Measurements from ENCODE around the gene ARL15.

ARL15 gene

DNA sequence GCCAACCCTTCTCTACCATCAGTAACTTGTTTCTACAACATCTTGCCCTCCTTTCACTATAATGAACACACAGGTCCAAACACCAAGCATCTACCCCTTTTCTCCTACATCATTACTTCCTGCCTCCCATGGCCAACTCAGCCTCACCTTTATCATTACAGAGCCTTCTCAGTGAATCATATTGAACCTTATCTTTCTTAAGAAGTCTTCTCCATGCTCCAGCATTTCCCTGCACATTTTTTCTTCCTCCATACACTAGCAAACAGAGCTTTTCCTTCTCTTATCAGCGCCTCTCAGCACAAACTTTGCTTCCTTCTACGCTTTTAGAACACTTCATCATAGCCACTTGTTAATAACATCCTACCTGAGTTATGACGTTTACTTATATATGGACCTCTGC lies 148.2 kb downstream of the ARL15 start:
- no peak for TF ChIP-seq ZNF274 (IDR thresholded peaks at IDR 0.05; ENCODE audit: low read depth, low read length)
- H3K4me3 ChIP-seq (ENCODE audit: low read length) = no peak overlapping the region

DNA sequence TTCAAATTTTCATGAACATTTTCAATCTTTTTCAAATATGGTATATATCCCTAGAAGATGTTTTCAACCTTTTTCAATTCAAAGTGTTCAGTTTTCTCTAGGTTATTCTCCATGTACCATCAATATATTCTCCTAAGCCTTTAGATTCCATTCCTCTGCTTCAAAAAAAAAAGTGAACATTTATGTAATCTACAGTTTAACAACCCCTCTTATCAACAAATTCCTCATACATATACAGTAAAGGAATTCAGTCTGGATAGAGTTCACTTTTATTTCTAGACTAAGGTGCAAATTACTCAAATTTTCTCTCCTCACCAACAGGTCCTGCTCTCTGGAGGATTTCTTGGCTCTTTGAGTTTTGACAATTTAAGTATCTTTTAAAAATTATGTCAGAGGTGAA lies 150.0 kb downstream of the ARL15 start:
- no peak overlapping the region for H3K4me3 ChIP-seq (ENCODE audit: low read length)
- TF ChIP-seq ZNF274 (IDR thresholded peaks at IDR 0.05; ENCODE audit: low read depth, low read length) = no peak

DNA sequence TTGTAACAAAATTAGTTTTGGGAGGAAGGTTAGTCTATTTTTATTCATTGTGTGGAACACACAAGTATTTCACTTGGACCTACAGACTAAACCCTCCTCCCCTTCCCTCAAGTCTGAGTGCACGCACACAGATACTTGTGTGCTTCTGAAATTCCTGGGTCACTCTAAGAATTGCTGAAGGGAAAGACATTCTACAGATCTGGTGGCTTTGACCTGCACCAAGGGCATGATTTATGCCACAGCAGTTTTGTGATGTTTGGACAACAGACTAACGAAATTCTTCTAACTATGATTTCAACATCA lies 150.5 kb downstream of the ARL15 start:
- H3K4me3 ChIP-seq (ENCODE audit: low read length) = no peak overlapping the region
- TF ChIP-seq ZNF274 (IDR thresholded peaks at IDR 0.05; ENCODE audit: low read depth, low read length) = no peak

DNA sequence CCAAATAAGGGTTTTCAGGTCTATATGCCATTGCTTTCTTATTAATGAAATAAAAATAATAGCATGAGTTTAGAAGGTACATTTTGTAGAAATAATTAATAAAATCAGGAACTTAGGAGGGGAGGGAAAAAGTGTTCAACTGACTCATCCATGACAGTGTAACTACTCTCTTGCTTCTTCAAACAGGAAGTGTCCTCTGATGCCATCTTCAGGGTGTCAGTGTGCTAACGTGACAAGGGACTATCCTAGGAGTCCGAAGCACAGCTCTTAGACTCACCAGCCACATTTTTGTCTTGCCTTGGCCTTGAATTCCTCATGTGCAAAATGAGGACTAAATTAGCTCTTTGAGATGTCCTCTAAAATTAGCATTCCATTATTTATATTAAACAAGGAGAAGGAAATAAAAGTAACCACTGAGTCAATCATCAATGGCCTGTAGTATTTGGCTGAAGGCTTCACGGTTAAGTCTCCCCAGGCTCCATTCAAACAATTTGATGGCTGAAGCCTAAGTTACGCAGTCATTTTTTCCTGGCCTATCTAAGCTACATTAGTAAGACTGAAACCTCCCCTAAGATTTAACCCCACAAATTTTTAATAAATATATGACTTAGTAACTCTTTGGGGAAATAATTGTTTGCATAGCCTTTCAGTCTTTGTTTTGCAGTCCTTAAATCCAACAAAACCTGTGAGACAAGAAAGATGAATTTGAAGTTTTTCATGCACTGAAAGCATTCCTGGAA lies 151.1 kb downstream of the ARL15 start:
- H3K4me3 ChIP-seq (ENCODE audit: low read length) = no peak overlapping the region
- no peak for TF ChIP-seq ZNF274 (IDR thresholded peaks at IDR 0.05; ENCODE audit: low read depth, low read length)

DNA sequence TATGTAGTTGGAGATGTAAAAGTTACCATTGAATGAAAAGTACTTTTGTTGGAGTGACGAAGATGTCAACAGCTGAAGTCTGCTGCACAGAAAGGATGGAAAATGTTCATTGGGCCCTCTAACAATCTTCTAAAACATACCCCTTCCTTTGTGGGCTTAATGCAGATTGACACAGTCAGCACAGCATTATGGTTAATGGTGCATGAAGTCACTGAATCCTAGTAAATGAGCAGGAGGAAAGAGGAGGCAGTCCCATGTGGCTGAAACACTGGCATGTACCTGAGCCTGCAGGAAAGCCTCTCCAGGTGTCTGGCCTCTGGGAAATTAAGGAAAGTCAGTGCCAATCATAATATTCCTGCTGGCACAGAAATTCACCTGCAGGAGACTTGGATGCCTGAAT lies 153.8 kb downstream of the ARL15 start:
- TF ChIP-seq ZNF274 (IDR thresholded peaks at IDR 0.05; ENCODE audit: low read depth, low read length) = no peak
- no peak overlapping the region for H3K4me3 ChIP-seq (ENCODE audit: low read length)

DNA sequence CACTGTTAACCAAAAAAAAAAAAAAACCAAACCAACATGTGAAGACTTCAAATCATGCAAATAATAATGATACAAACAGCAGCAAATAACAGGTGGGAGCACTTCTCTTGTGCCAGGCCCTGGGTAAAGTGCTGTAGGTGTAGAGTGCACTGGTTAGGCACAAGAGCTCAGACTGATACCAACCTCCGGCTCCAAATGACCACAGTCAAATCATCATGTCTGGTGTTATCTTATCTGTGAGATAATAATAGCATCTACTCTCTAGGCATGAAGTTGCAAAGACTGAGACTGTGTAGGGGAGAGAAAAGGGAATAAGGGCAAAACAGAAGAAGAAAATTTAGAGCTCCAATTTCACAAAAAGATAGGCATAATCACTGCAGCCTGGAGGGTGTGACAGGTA lies 159.5 kb downstream of the ARL15 start:
- no peak overlapping the region for H3K4me3 ChIP-seq (ENCODE audit: low read length)
- no peak for TF ChIP-seq ZNF274 (IDR thresholded peaks at IDR 0.05; ENCODE audit: low read depth, low read length)

DNA sequence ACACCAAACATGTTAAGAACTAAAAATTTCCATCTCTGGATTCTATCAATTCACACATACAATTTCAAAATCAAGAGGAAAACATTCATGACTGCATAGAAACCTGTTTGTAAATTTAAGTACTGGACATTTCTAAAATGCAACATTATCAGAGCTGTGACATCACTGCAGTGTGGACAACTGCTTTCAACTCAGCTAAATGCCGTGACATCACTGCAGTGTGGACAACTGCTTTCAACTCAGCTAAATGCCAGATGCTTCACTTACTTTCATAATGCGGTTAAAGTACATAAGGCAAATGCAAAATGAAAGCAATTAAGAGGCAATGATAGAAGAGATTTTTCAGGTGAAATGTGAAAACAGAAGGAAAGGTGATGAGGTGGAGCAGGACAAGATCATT lies 161.5 kb downstream of the ARL15 start:
- H3K4me3 ChIP-seq (ENCODE audit: low read length) = no peak overlapping the region
- TF ChIP-seq ZNF274 (IDR thresholded peaks at IDR 0.05; ENCODE audit: low read depth, low read length) = no peak

DNA sequence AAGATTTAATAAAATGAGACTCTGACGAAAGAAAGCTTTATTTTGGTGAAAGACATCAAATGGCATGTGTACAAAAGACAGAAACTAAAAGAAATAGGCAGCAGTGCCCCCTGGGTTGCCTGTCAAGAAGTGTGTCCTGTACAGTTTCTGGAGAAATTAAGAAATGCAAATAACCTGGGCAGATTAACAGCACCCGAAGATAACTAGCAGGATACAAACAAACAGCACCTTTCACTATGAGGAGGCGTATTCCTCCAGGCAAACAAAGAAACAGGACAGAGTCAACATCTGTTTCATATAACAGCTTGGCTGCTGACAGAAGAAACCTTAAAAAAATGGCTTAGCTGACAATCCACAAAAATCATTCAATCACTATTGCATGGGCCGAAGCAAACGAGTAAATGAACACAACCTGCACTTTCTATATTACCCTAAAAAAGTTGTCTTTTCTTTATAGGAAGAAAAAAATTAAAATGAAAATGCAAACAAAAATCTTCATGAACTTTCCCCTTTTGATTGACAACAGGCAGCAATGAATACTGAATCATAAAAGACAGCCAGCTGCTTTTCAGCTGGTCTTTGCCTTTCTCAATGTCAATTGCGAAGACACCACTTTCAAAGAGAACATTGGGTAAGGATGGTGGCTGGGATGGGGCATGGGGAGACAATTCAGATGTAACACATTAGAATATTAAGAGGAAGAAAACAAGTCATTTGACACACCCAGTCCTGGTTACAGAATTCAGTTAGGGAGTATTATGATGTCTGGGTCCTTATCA lies 162.1 kb downstream of the ARL15 start:
- no peak for TF ChIP-seq ZNF274 (IDR thresholded peaks at IDR 0.05; ENCODE audit: low read depth, low read length)
- H3K4me3 ChIP-seq (ENCODE audit: low read length) = no peak overlapping the region

DNA sequence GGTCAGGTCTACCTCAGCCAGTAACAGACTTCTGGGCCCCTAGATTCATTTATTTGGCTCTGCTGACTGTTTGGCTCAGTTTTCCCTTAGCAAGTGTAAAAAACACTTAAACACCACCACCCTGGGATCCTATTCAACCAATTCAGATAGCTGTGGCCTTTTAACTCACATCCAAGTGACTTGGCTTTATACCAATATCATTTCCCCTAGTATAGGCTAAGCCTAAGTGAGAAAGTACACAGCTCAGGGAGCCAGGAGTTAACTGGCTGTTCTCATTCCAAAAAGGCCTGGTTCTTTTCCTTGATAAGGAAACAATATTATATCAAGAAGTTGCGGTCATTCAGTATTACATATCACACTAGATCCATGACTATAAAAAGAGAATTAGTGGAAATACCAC lies 163.5 kb downstream of the ARL15 start:
- no peak for TF ChIP-seq ZNF274 (IDR thresholded peaks at IDR 0.05; ENCODE audit: low read depth, low read length)
- no peak overlapping the region for H3K4me3 ChIP-seq (ENCODE audit: low read length)

DNA sequence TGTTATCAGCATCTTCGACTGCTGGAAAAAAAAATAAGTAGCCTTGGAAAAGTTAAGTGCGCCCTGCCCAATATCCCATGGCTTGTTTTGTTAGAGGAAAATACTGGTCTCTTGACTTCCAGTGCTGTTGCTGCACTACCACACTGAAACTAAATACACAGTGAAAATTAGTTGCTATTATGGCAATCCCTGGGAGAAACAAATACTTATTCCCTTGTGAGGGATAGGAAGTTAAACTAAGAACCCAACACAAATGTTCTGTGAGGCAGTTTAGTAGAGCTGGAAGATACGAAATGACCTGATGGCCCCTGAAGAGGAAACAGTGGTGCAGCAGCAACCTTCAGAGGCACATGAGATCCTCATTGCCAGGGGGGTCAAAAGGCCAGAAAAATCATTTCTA lies 164.0 kb downstream of the ARL15 start:
- no peak for TF ChIP-seq ZNF274 (IDR thresholded peaks at IDR 0.05; ENCODE audit: low read depth, low read length)
- H3K4me3 ChIP-seq (ENCODE audit: low read length) = no peak overlapping the region

DNA sequence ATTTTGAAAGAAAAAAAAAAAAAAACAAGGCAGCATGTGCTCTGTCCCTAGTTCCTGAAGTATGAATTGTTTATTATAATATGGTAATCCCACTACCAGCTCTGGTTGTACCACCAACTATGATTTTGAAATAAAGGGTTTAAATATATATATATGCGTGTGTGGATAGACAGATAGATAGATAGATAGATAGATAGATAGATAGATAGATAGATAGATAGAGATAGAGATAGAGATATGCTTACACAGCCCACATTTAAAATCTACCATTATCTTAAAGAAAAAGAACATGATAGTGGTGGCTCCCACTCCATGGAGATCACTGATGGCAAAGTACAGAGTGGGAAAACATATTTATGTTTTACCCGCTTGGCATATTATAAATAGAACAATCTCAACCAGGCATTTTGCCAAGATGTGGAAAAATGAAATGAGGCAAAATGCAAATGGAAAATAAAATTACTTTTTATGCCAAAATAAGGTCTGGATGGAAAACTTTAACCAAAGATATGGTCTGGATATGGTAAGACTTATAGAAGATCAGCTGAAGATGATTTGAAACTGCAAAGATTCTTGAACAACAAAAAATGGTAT lies 170.0 kb downstream of the ARL15 start:
- no peak overlapping the region for H3K4me3 ChIP-seq (ENCODE audit: low read length)
- no peak for TF ChIP-seq ZNF274 (IDR thresholded peaks at IDR 0.05; ENCODE audit: low read depth, low read length)

DNA sequence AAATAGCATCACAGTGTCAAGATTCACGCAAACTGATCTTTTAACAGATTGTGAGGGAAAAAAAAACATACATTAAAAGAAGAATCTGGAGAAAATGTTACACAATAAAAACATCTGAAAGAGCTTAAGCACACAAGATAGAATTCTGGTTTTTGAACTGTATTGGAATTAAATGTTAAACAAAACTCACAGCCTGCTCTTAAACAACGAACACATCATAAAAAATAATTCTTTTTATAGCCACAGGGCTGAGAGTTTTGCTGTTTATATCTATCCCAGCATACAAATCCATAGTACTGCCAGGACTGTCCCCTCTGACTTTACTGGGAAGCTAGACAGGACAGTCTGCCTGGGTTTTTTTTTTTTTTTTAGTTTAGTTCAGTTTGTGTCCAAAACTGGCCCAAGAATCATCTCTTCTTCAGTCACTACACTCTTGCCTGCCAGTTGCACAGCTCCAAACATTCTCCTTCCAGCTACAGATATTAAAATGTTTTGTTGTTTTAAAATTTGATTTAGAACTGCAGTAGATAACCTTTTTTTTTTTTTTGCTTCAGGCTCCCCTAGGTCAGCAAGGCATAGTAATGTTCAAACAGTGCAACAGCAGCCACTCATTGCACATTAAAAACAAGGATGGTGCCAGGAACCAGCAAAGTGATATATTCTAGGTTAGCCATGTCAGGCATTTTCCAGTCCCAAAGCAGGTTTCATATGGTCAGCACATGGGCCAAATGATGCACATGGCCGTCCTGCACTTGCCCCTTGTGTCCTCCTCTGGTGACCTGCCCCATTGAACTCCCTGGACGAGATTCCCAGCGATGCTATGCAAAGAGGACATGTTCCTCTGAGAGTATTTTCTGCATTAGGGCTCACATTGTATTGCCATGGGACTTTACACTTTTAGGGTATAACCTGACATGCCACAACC lies 173.6 kb downstream of the ARL15 start:
- TF ChIP-seq ZNF274 (IDR thresholded peaks at IDR 0.05; ENCODE audit: low read depth, low read length) = no peak
- H3K4me3 ChIP-seq (ENCODE audit: low read length) = no peak overlapping the region

DNA sequence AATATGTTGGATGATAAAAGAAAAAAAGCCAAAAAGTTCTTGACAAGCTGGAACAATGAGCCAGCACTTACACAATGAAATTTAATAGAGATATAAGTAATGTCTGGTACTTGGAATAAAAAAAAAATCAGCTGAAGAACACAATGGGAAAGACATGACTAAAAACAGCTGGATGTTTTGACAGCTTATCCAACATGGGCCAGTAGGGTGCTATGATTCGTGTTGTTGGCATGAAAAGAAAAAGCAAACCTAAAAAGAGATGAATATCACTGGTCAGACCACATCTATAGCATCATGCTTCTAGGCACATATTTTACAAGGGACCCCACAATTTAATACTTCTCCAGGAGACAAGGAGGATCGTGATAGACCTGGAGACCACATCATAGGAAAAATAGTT lies 175.3 kb downstream of the ARL15 start:
- no peak for TF ChIP-seq ZNF274 (IDR thresholded peaks at IDR 0.05; ENCODE audit: low read depth, low read length)
- no peak overlapping the region for H3K4me3 ChIP-seq (ENCODE audit: low read length)

DNA sequence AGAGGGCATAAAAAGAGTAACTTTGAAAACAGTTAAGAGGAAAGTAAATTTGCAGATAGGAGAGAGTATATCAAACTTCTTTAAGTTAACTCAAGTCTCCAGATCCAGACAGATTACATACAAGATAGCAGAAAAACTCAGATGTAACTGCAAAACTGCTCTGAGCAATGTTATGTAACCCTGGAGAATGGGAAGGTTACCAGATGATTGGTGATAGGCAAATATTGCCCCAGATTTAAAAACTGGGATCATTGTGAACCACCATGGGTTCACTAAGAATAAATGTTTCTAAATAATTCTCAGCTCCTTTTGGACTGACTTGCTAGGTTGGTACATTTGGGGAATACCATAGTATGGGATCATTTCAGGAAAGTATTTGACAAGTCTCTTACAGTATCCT lies 176.5 kb downstream of the ARL15 start:
- TF ChIP-seq ZNF274 (IDR thresholded peaks at IDR 0.05; ENCODE audit: low read depth, low read length) = no peak

More for the DNA sequence above, 176.5 kb downstream of the ARL15 start:
- no peak overlapping the region for H3K4me3 ChIP-seq (ENCODE audit: low read length)
